OCI-LY3 (cell line): Measurements from ENCODE around the gene FGF22.

Experiments used
- H2AFZ ChIP-seq: fragments of 200-600, 300-600 bp; shearing (Covaris generic); 2 replicates; pipeline ENCODE4 v1.6.0; 2014; ENCODE audit warnings: antibody characterized with exemption, low read depth, low read length
- H3K27ac ChIP-seq: fragments of 200-600, 300-600 bp; sonication (generic); 2 replicates; pipeline ENCODE4 v1.5.1; 2014; ENCODE audit warnings: mild to moderate bottlenecking, low read length, moderate library complexity, mixed read lengths
- H3K27me3 ChIP-seq: fragments of 200-600, 300-600 bp; sonication (generic); 2 replicates; pipeline ENCODE4 v1.6.1; 2014; ENCODE audit warnings: low read depth, low read length, mixed read lengths
- H3K36me3 ChIP-seq: fragments of 200-600, 300-600 bp; sonication (generic); replicated peaks from 2 replicates; pipeline ENCODE3; 2014; ENCODE audit warnings: low read depth, low read length, mixed read lengths
- H3K4me1 ChIP-seq: fragments of 300-600, 200-600 bp; sonication (generic); 2 replicates; pipeline ENCODE4 v1.6.1; 2014; ENCODE audit warnings: low read length, mixed read lengths
- H3K4me2 ChIP-seq: fragments of 200-600, 300-600 bp; sonication (generic); 2 replicates; pipeline ENCODE4 v1.6.1; 2014; ENCODE audit warnings: low read length, mixed read lengths
- H3K4me3 ChIP-seq: fragments of 300-600, 200-600 bp; sonication (generic); 2 replicates; pipeline ENCODE4 v1.5.1; 2014; ENCODE audit warnings: antibody characterized with exemption, mild to moderate bottlenecking, low read length, moderate library complexity
- H3K79me2 ChIP-seq: fragments of 300-600, 200-600 bp; shearing (Covaris generic); 2 replicates; pipeline ENCODE4 v1.6.1; 2014; ENCODE audit warnings: mild to moderate bottlenecking, low read length, mixed read lengths
- H3K9ac ChIP-seq: fragments of 300-600, 200-600 bp; shearing (Covaris generic); 2 replicates; pipeline ENCODE4 v1.6.0; 2014; ENCODE audit warnings: mild to moderate bottlenecking, low read length, moderate library complexity
- H3K9me3 ChIP-seq: fragments of 200-600, 300-600 bp; shearing (Covaris generic); 2 replicates; pipeline ENCODE4 v1.6.1; 2014; ENCODE audit warnings: low read length, mixed read lengths; ENCODE audit not compliant: insufficient read depth
- H4K20me1 ChIP-seq: fragments of 200-600, 300-600 bp; sonication (generic); 2 replicates; pipeline ENCODE4 v1.6.1; 2016; ENCODE audit warnings: low read length, mixed read lengths; ENCODE audit not compliant: insufficient read depth
- CTCF ChIP-seq: fragments of 200-600, 300-600 bp; sonication (generic); IDR thresholded peaks from 2 replicates; pipeline ENCODE4 v1.5.1; 2014; ENCODE audit warnings: antibody characterized with exemption, low read length, low read depth
- EZH2phosphoT487 ChIP-seq: fragments of 200-600 bp; shearing (Covaris generic); IDR thresholded peaks from 2 replicates; pipeline ENCODE4 v1.6.1; 2018; ENCODE audit warnings: antibody characterized with exemption, mixed run types, low read depth

The FGF22 gene

GRCh38 chr19:608155-609003 lies 31.3 kb upstream of the FGF22 start:
- H3K36me3 ChIP-seq, result peaks cover 7% of the 10 kb centered on the region
- no peaks in the 10 kb centered on the region for H3K79me2 ChIP-seq
- H3K9me3 ChIP-seq, result no peaks in the 10 kb centered on the region
- TF ChIP-seq CTCF (no peak), EZH2phosphoT487 (no peak)
- H3K4me1 ChIP-seq, result peaks cover 12% of the 10 kb centered on the region; the same call in 1 of the 2 replicates
- no peak overlapping the region for H2AFZ ChIP-seq
- H4K20me1 ChIP-seq, result no peaks in the 10 kb centered on the region
- no peak overlapping the region for H3K27ac ChIP-seq
- no peak overlapping the region; the same call in 1 of the 2 replicates for H3K9ac ChIP-seq
- 0 out of 2 replicates have a peak overlapping the region, but pooled peaks have one; percentile 21 for H3K4me2 ChIP-seq
- H3K27me3 ChIP-seq, result no peaks in the 10 kb centered on the region
- H3K4me3 ChIP-seq, result no peak overlapping the region

GRCh38 chr19:609004-609346 lies 30.7 kb upstream of the FGF22 start:
- H3K4me3 ChIP-seq, result no peak overlapping the region
- H4K20me1 ChIP-seq, result no peaks in the 10 kb centered on the region
- TF ChIP-seq CTCF (no peak), EZH2phosphoT487 (no peak)
- no peak overlapping the region; the same call in 1 of the 2 replicates for H3K9ac ChIP-seq
- H3K4me1 ChIP-seq, result peaks cover 12% of the 10 kb centered on the region; the same call in 1 of the 2 replicates
- H3K9me3 ChIP-seq, result no peaks in the 10 kb centered on the region
- H3K4me2 ChIP-seq, result 0 out of 2 replicates have a peak overlapping the region, but pooled peaks have one; percentile 21
- H3K36me3 ChIP-seq, result peaks cover 7% of the 10 kb centered on the region
- H3K27me3 ChIP-seq, result no peaks in the 10 kb centered on the region
- no peaks in the 10 kb centered on the region for H3K79me2 ChIP-seq
- no peak overlapping the region for H2AFZ ChIP-seq
- H3K27ac ChIP-seq, result no peak overlapping the region

GRCh38 chr19:610071-610800 lies 29.4 kb upstream of the FGF22 start:
- no peaks in the 10 kb centered on the region for H4K20me1 ChIP-seq
- H2AFZ ChIP-seq, result no peak overlapping the region

More at GRCh38 chr19:610071-610800, 29.4 kb upstream of the FGF22 start:
- H3K4me2 ChIP-seq, result peak overlapping the region; percentile 28
- TF ChIP-seq CTCF, result no peak
- no peak overlapping the region for H3K27ac ChIP-seq
- H3K9ac ChIP-seq, result 0 out of 2 replicates have a peak overlapping the region, but pooled peaks have one; percentile 18
- peaks cover 12% of the 10 kb centered on the region; the same call in 1 of the 2 replicates for H3K4me1 ChIP-seq
- H3K4me3 ChIP-seq, result peak overlapping the region; percentile 24; the same call in 1 of the 2 replicates
- H3K79me2 ChIP-seq, result no peaks in the 10 kb centered on the region
- H3K27me3 ChIP-seq, result no peaks in the 10 kb centered on the region
- peaks cover 18% of the 10 kb centered on the region for H3K36me3 ChIP-seq
- no peaks in the 10 kb centered on the region for H3K9me3 ChIP-seq
